PC-9 (cell line): ENCODE results near the gene LTA. TPM values are rescaled to one million over a fixed set of nuclear protein-coding genes. Genes with fewer than 3 reads are reported as not detected.

Experiments used
- BruUV-seq: library from RNA; stranded (reverse); fragments of 400-500 nt; replicated peaks from 2 replicates; lab custom pipeline; 2021; lab: Mats Ljungman, UMichigan
- CTCF ChIA-PET: fragments of 300-600 bp; sonication (Branson Sonifier 250); formaldehyde crosslinking; loops from one replicate; lab custom pipeline; 2022; ENCODE audit warnings: antibody characterized with exemption; lab: Charles Lee
- POLR2A ChIA-PET: fragments of 300-600 bp; sonication (Branson Sonifier 250); formaldehyde crosslinking; loops from one replicate; lab custom pipeline; 2022; ENCODE audit warnings: antibody characterized with exemption; ENCODE audit not compliant: unreplicated experiment; lab: Charles Lee
- DNase-seq, 2 experiments: peaks; one replicate each; pipeline versions ENCODE4 v3.0.0 to v3.0.0-alpha.2; 2015 to 2022; ENCODE audit warnings: mixed read lengths in 1 of 2
- H2AFZ ChIP-seq: fragments of 200-600 bp; sonication (generic); 2 replicates; pipeline ENCODE4 v1.8.1; 2017; ENCODE audit warnings: antibody characterized with exemption
- H3F3A ChIP-seq: fragments of 200-600 bp; sonication (generic); 2 replicates; pipeline ENCODE4 v1.8.1; 2017; ENCODE audit warnings: antibody characterized with exemption, mild to moderate bottlenecking, low read depth; ENCODE audit not compliant: insufficient read depth
- H3K27ac ChIP-seq: fragments of 200-600 bp; sonication (generic); 2 replicates; pipeline ENCODE4 v1.6.1; 2016; ENCODE audit warnings: mixed run types
- H3K27me3 ChIP-seq: fragments of 200-600 bp; sonication (generic); 2 replicates; pipeline ENCODE4 v1.6.1; 2016; ENCODE audit warnings: low read depth, mixed run types; ENCODE audit not compliant: insufficient read depth
- H3K36me3 ChIP-seq: fragments of 200-600 bp; sonication (generic); 2 replicates; pipeline ENCODE4 v1.6.1; 2016; ENCODE audit warnings: low read depth, mixed run types
- H3K4me1 ChIP-seq: fragments of 200-600 bp; sonication (generic); replicated peaks from 2 replicates; pipeline ENCODE4 v1.6.1; 2016; ENCODE audit warnings: mixed run types; ENCODE audit not compliant: insufficient read depth
- H3K4me2 ChIP-seq: fragments of 200-600 bp; sonication (generic); 2 replicates; pipeline ENCODE4 v1.6.1; 2017; ENCODE audit warnings: mixed run types
- H3K4me3 ChIP-seq: fragments of 200-600 bp; sonication (generic); 2 replicates; pipeline ENCODE4 v1.6.1; 2016; ENCODE audit warnings: mixed run types
- H3K79me2 ChIP-seq: fragments of 200-600 bp; sonication (generic); 2 replicates; pipeline ENCODE4 v1.6.1; 2017; ENCODE audit warnings: low read depth, mixed run types
- H3K9me2 ChIP-seq: fragments of 200-600 bp; sonication (generic); 2 replicates; pipeline ENCODE4 v1.8.1; 2017; ENCODE audit warnings: mild to moderate bottlenecking; ENCODE audit not compliant: insufficient read depth
- H3K9me3 ChIP-seq: fragments of 200-600 bp; sonication (generic); 2 replicates; pipeline ENCODE4 v1.8.1; 2016; ENCODE audit warnings: low read depth; ENCODE audit not compliant: insufficient read depth
- H4K20me1 ChIP-seq: fragments of 200-600 bp; sonication (generic); 2 replicates; pipeline ENCODE4 v1.8.1; 2017; ENCODE audit not compliant: insufficient read depth
- CTCF ChIP-seq: fragments of 200-600 bp; sonication (generic); conservative IDR thresholded peaks from 2 replicates; pipeline ENCODE4 v1.6.1; 2017; ENCODE audit warnings: mixed run types, antibody characterized with exemption, mild to moderate bottlenecking, moderate library complexity
- EZH2 ChIP-seq: fragments of 200-600 bp; sonication (generic); IDR thresholded peaks from 2 replicates; pipeline ENCODE4 v1.8.0; 2017; ENCODE audit warnings: antibody characterized with exemption, low read depth
- intact Hi-C: fragments of 100-400 bp; cut with micrococcal nuclease; formaldehyde crosslinking; loops from one replicate; pipeline ENCODE4 v1.10.0; 2022; ENCODE audit not compliant: unreplicated experiment
- total RNA-seq: library from RNA; stranded (reverse); gene quantifications from 2 replicates; pipeline ENCODE4 v1.2.3, GENCODE V29; 2021

Gene LTA
- total RNA-seq, 1 experiment from 2014 or later, result not detected

GRCh38 chr6:31546339-31546957, 25.6 kb upstream of the LTA start, which contains the start of gene ATP6V1G2:
Gene ATP6V1G2 (minus strand): TSS chr6:31546608. CDS start chr6:31546559, 49 bp downstream.
- DNase-seq, result peak; percentile 87 to 92
- Histone ChIP-seq H4K20me1 (no peaks in the 10 kb centered on the region), H3K36me3 (peaks cover 12% of the 10 kb centered on the region; the same call in 1 of the 2 replicates), H3K9me2 (no peaks in the 10 kb centered on the region), H3K79me2 (peaks cover 32% of the 10 kb centered on the region), H3K4me1 (peaks cover 18% of the 10 kb centered on the region), H3K9me3 (no peaks in the 10 kb centered on the region), H3K4me2 (peak within 1 kb of the TSS; percentile 88), H3K27me3 (no peaks in the 10 kb centered on the region), H3K4me3 (peak within 1 kb of the TSS; percentile 78), H3K27ac (peak within 1 kb of the TSS; percentile 89), H2AFZ (peak within 1 kb of the TSS; percentile 78), H3F3A (peaks cover 21% of the 10 kb centered on the region; the same call in 1 of the 2 replicates)
- TF ChIP-seq CTCF (peak; percentile 97), EZH2 (no peak)
- BruUV-seq, result no TSS peak
- ChIA-PET CTCF (interaction anchor here (0.6 kb wide), 3 partner anchors 12 to 155 kb away, joined by 3 to 13 read pairs (median 5); no protein-coding TSS in a partner anchor), POLR2A (interaction anchor here (0.6 kb wide), 1 partner anchor 296 kb away, joined by 3 read pairs; no protein-coding TSS in a partner anchor)
- intact Hi-C loops, result loop anchor here (1.0 to 10.0 kb wide), 10 partner anchors 52 to 1322 kb away; partner anchors contain the start of genes CLIC1, GPANK1, GPSM3 and HSPA1B

- no peak for TF ChIP-seq EZH2
- peak; percentile 23; the same call in 1 of the 2 replicates for TF ChIP-seq CTCF
- BruUV-seq, result no TSS peak
- H3K9me2 ChIP-seq, result no peaks in the 10 kb centered on the region
These were observed 24.9 kb upstream of the LTA start, which contains the start of gene NFKBIL1 for GRCh38 chr6:31546958-31547726. Gene NFKBIL1 (plus strand): TSS chr6:31547608. CDS start chr6:31547695, 87 bp downstream.

More at GRCh38 chr6:31546958-31547726, 24.9 kb upstream of the LTA start, which contains the start of gene NFKBIL1:
- intact Hi-C loops, result loop anchor here (1.0 to 10.0 kb wide), 10 partner anchors 51 to 1321 kb away; partner anchors contain the start of genes CLIC1, GPANK1, GPSM3 and HSPA1B
- peak within 1 kb of the TSS; percentile 78 for H2AFZ ChIP-seq
- peaks cover 17% of the 10 kb centered on the region; the same call in 1 of the 2 replicates for H3F3A ChIP-seq
- no peaks in the 10 kb centered on the region for H3K27me3 ChIP-seq
- H3K36me3 ChIP-seq, result peaks cover 12% of the 10 kb centered on the region; the same call in 1 of the 2 replicates
- H3K4me2 ChIP-seq, result peak within 1 kb of the TSS; percentile 88
- POLR2A ChIA-PET, result interaction anchor here (0.5 to 0.6 kb wide), 4 partner anchors 106 to 118 kb away, joined by 3 to 18 read pairs (median 10); partner anchors contain the start of genes BAG6, C6orf47 and GPANK1
- no peaks in the 10 kb centered on the region for H4K20me1 ChIP-seq
- H3K79me2 ChIP-seq, result peaks cover 29% of the 10 kb centered on the region
- DNase-seq, result peak; percentile 88 to 89
- peaks cover 18% of the 10 kb centered on the region for H3K4me1 ChIP-seq
- no peaks in the 10 kb centered on the region for H3K9me3 ChIP-seq
- CTCF ChIA-PET, result interaction anchor here (0.6 kb wide), 3 partner anchors 33 to 58 kb away, joined by 3 to 13 read pairs (median 5); no protein-coding TSS in a partner anchor
- peak within 1 kb of the TSS; percentile 89 for H3K27ac ChIP-seq
- peak within 1 kb of the TSS; percentile 78 for H3K4me3 ChIP-seq
